Lower lobe of right lung (tissue), 2 donors: ENCODE results near the gene ZNF385C. TPM values are rescaled to one million over a fixed set of nuclear protein-coding genes. Genes with fewer than 3 reads are reported as not detected.

Source experiments
- ATAC-seq, 2 donors: fragments of 200-7000 bp; cut with Tn5 transposase; one replicate each; pipeline ENCODE4 v1.9.1; 2020 to 2022; ENCODE audit warnings: mild to moderate bottlenecking in 2 of 2, moderate library complexity in 2 of 2
- DNase-seq: peaks from one replicate; pipeline ENCODE4 v3.0.0-alpha.2; 2020
- H3K27ac ChIP-seq: fragments of 200-600 bp; one replicate; pipeline ENCODE4 v1.8.0; 2022
- H3K27me3 ChIP-seq: fragments of 200-600 bp; one replicate; pipeline ENCODE4 v1.8.0; 2022; ENCODE audit warnings: low read depth
- H3K36me3 ChIP-seq: fragments of 200-600 bp; one replicate; pipeline ENCODE4 v1.8.0; 2022; ENCODE audit warnings: mild to moderate bottlenecking
- H3K4me1 ChIP-seq: fragments of 200-600 bp; one replicate; pipeline ENCODE4 v1.8.0; 2022
- H3K4me3 ChIP-seq: fragments of 200-600 bp; one replicate; pipeline ENCODE4 v1.8.0; 2022; ENCODE audit warnings: mild to moderate bottlenecking
- H3K9me3 ChIP-seq: fragments of 200-600 bp; one replicate; pipeline ENCODE4 v1.8.0; 2022
- intact Hi-C: fragments of 100-400 bp; cut with DNase I; formaldehyde crosslinking; loops from one replicate; pipeline ENCODE4 v1.11.0; 2022
- total RNA-seq: library from RNA; stranded (reverse); fragmentation: NEBNext Ultra II Directional; extraction: Animal tissue kit (Norgen Biotek cat#: 25700); gene quantifications from one replicate; pipeline ENCODE4 v1.2.1, GENCODE V29; 2021
- TF ChIP-seq, protein P1 (sequence below): fragments of 200-600 bp; IDR thresholded peaks from one replicate; pipeline ENCODE4 v1.8.0; 2022; ENCODE audit warnings: antibody characterized with exemption, mild to moderate bottlenecking
- donor health status: DM: no; HTN: yes; CAD: no; lungs with severe emphysema.

ZNF385C gene
- total RNA-seq, 1 donor from 2014 or later = 1.2 TPM

DNA sequence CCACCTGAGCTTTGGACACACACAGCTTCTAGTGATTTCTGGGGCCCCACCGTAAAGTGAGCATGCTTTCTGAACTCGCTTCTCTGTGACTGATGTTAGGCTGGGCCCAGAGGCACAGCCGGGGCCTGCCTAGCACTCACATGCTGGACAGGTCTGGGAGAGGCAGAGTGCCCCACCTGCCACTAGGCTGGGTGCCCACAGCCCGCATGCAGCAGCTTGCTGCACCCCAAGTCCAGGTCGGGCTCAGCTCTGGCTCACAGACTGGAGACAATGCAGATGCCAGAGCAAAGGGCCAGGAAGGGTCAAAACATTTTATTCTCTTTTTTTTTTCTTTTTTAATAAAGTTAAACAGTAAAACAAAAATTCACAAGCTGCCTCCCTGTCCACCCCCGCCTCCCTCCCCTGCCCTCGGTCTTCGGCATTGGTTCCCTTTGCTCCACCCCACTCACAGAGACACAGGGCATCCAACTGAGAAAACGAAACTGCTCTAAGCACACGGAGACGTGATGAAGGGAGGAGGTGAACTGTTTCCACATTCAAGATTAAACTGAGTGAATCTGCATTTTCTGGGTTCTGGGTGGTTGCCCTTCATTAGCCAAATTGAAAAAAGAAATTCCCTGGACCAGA, 122.0 kb downstream of the ZNF385C start:
- TF ChIP-seq, protein P1, sequence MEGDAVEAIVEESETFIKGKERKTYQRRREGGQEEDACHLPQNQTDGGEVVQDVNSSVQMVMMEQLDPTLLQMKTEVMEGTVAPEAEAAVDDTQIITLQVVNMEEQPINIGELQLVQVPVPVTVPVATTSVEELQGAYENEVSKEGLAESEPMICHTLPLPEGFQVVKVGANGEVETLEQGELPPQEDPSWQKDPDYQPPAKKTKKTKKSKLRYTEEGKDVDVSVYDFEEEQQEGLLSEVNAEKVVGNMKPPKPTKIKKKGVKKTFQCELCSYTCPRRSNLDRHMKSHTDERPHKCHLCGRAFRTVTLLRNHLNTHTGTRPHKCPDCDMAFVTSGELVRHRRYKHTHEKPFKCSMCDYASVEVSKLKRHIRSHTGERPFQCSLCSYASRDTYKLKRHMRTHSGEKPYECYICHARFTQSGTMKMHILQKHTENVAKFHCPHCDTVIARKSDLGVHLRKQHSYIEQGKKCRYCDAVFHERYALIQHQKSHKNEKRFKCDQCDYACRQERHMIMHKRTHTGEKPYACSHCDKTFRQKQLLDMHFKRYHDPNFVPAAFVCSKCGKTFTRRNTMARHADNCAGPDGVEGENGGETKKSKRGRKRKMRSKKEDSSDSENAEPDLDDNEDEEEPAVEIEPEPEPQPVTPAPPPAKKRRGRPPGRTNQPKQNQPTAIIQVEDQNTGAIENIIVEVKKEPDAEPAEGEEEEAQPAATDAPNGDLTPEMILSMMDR = no peak
- no peak overlapping the region for H3K27ac ChIP-seq
- no peaks in the 10 kb centered on the region for H3K9me3 ChIP-seq
- H3K4me1 ChIP-seq = peaks cover 7% of the 10 kb centered on the region
- peak; percentile 19 for DNase-seq
- intact Hi-C loops = no loop called here
- no peaks in the 10 kb centered on the region for H3K27me3 ChIP-seq
- no peak overlapping the region for H3K4me3 ChIP-seq
- H3K36me3 ChIP-seq = peaks cover 94% of the 10 kb centered on the region
- ATAC-seq = no peak

Other genes with a start within 250 kb of the ZNF385C start
- 12.3 TPM for gene KLHL11, start 233.1 kb downstream of the ZNF385C start, total RNA-seq
- 105 TPM for gene ACLY, start 179.5 kb downstream of the ZNF385C start, total RNA-seq
- 5.4 TPM for gene ODAD4, start 167.9 kb downstream of the ZNF385C start, total RNA-seq
- 46.3 TPM for gene CNP, start 131.7 kb downstream of the ZNF385C start, total RNA-seq
- 82.0 TPM for gene DNAJC7, start 81.0 kb downstream of the ZNF385C start, total RNA-seq
- 27.1 TPM for gene NKIRAS2, start 78.4 kb downstream of the ZNF385C start, total RNA-seq
- gene C17orf113, start 47.9 kb downstream of the ZNF385C start, total RNA-seq = 0.89 TPM
- gene DHX58, start 14.2 kb upstream of the ZNF385C start, total RNA-seq = 40.4 TPM
- gene KAT2A, start 22.9 kb upstream of the ZNF385C start, total RNA-seq = 41.6 TPM
- not detected for gene HSPB9, start 24.3 kb upstream of the ZNF385C start, total RNA-seq
- 153 TPM for gene RAB5C, start 56.5 kb upstream of the ZNF385C start, total RNA-seq
- gene KCNH4, start 82.7 kb upstream of the ZNF385C start, total RNA-seq = 0.09 TPM
- gene HCRT, start 87.0 kb upstream of the ZNF385C start, total RNA-seq = not detected
- gene GHDC, start 96.0 kb upstream of the ZNF385C start, total RNA-seq = 33.4 TPM
- gene STAT5B, start 177.9 kb upstream of the ZNF385C start, total RNA-seq = 67.9 TPM
- gene STAT5A, start 190.0 kb upstream of the ZNF385C start, total RNA-seq = 53.3 TPM